K562 (cell line): ENCODE results near the gene PKD1L1. TPM values are rescaled to one million over a fixed set of nuclear protein-coding genes. Genes with fewer than 3 reads are reported as not detected.

Experiments
- ATAC-seq: fragments of 200-7000 bp; cut with Tn5 transposase; 3 replicates; pipeline ENCODE4 v1.9.1; 2020; ENCODE audit warnings: moderate library complexity
- BruUV-seq: library from RNA; stranded (reverse); fragments of 400-500 nt; replicated peaks from 2 replicates; lab custom pipeline; 2021; lab: Mats Ljungman, UMichigan
- CTCF ChIA-PET: fragments of 300-600 bp; formaldehyde crosslinking; extraction: SDS; loops from one replicate; lab custom pipeline; 2021; ENCODE audit warnings: low intra/inter-chr PET ratio; lab: Yijun Ruan, JAX
- POLR2A ChIA-PET: fragments of 300-600, 350-650 bp; sonication (Branson Sonifier 250); formaldehyde crosslinking; extraction: SDS; loops from one replicate; lab custom pipeline; 2021; ENCODE audit warnings: antibody characterized with exemption, inconsistent platforms; lab: Yijun Ruan, JAX
- DNase-seq, 4 experiments: peaks; one replicate each; pipeline versions ENCODE4 v3.0.0 to v3.0.0-alpha.2; 2011 to 2018; ENCODE audit warnings: low spot score in 3 of 4, mixed read lengths in 3 of 4; ENCODE audit errors: extremely low read depth in 1 of 4
- FAIRE-seq: peaks from 2 replicates; lab custom pipeline; 2011; peaks lifted over from hg19 to GRCh38; lab: Jason Lieb, UNC
- H2AFZ ChIP-seq: 2 replicates; pipeline ENCODE4 v1.6.0; 2011; ENCODE audit warnings: low read depth, low read length, control low read depth, inconsistent platforms
- H3K27ac ChIP-seq: fragments of 200-600 bp; 3 replicates; pipeline ENCODE4 v1.8.0; 2011; ENCODE audit warnings: low read depth, mild to moderate bottlenecking, control low read depth, inconsistent platforms, low read length, moderate library complexity, mixed read lengths; ENCODE audit errors: extremely low read depth
- H3K27me3 ChIP-seq, 2 experiments: fragments of 300-600 bp in 1 of 2; 2 replicates in 1 of 2; 3 replicates in 1 of 2; pipeline versions ENCODE4 v1.6.0 to v1.8.0; 2011; ENCODE audit warnings: inconsistent platforms in 2 of 2, low read length in 2 of 2, mild to moderate bottlenecking in 1 of 2, mixed read lengths in 1 of 2, moderate library complexity in 1 of 2; ENCODE audit not compliant: control insufficient read depth in 2 of 2, insufficient read depth in 2 of 2
- H3K36me3 ChIP-seq: fragments of 300-600 bp; 3 replicates; pipeline ENCODE4 v1.8.0; 2011; ENCODE audit warnings: mild to moderate bottlenecking, low read length, inconsistent platforms; ENCODE audit not compliant: control insufficient read depth, insufficient read depth
- H3K4me1 ChIP-seq, 2 experiments: fragments of 200-600 bp in 1 of 2; replicated peaks in 1 of 2; 2 replicates in 1 of 2; 3 replicates in 1 of 2; pipeline versions ENCODE4 v1.5.1 to v1.8.0; 2011; ENCODE audit warnings: inconsistent platforms in 2 of 2, low read length in 2 of 2, mild to moderate bottlenecking in 1 of 2, mixed read lengths in 1 of 2, moderate library complexity in 1 of 2; ENCODE audit not compliant: control insufficient read depth in 2 of 2, insufficient read depth in 2 of 2
- H3K4me2 ChIP-seq: 2 replicates; pipeline ENCODE4 v1.6.1; 2011; ENCODE audit warnings: low read length, control low read depth, inconsistent platforms, mixed read lengths; ENCODE audit not compliant: insufficient read depth
- H3K4me3 ChIP-seq: fragments of 200-600 bp; sonication (generic), shearing (Covaris generic); 2 replicates; pipeline ENCODE4 v1.5.1; 2016; ENCODE audit warnings: control low read depth, inconsistent platforms
- H3K79me2 ChIP-seq: fragments of 200-600 bp; 3 replicates; pipeline ENCODE4 v1.8.0; 2011; ENCODE audit warnings: low read length, inconsistent platforms; ENCODE audit not compliant: control insufficient read depth, insufficient read depth
- H3K9ac ChIP-seq, 2 experiments: 2 replicates each; pipeline versions ENCODE4 v1.6.0 to v1.6.1; 2011; ENCODE audit warnings: low read depth in 2 of 2, low read length in 2 of 2, control low read depth in 1 of 2, inconsistent platforms in 1 of 2, mild to moderate bottlenecking in 1 of 2, mixed read lengths in 1 of 2; ENCODE audit not compliant: insufficient read depth in 1 of 2
- H3K9me1 ChIP-seq: one replicate; pipeline ENCODE4 v1.6.0; 2011; ENCODE audit warnings: inconsistent platforms, mild to moderate bottlenecking, low read length, moderate library complexity; ENCODE audit not compliant: control insufficient read depth, insufficient read depth
- H3K9me3 ChIP-seq: replicated peaks from 2 replicates; pipeline ENCODE4 v1.5.1; 2011; ENCODE audit warnings: low read depth, low read length, inconsistent platforms; ENCODE audit not compliant: control insufficient read depth, insufficient read depth
- H4K20me1 ChIP-seq: replicated peaks from 2 replicates; pipeline ENCODE4 v1.6.1; 2011; ENCODE audit warnings: low read length, inconsistent platforms, mixed read lengths; ENCODE audit not compliant: control insufficient read depth, insufficient read depth
- CHD7 ChIP-seq: fragments of 200-600 bp; sonication (generic); IDR thresholded peaks from one replicate; pipeline ENCODE4 v1.6.1; 2012; ENCODE audit warnings: mild to moderate bottlenecking, low read depth, low read length, inconsistent platforms
- DMBX1 ChIP-seq: fragments of 250-450 bp; sonication (Bioruptor Pico); IDR thresholded peaks from 2 replicates; pipeline ENCODE4 v1.8.0; 2022; ENCODE audit warnings: inconsistent platforms, mild to moderate bottlenecking, moderate library complexity, borderline replicate concordance
- FOXA3 ChIP-seq, 2 experiments: fragments of 450-650 bp in 1 of 2; sonication (generic) in 1 of 2; formaldehyde crosslinking; IDR thresholded peaks in 1 of 2; conservative IDR thresholded peaks in 1 of 2; 2 replicates each; pipeline versions ENCODE4 v1.4.0 to v1.8.0; 2020 to 2022; ENCODE audit warnings: mild to moderate bottlenecking in 2 of 2, missing genetic modification reagents in 1 of 2
- HNRNPLL ChIP-seq: fragments of 200-400 bp; formaldehyde crosslinking; IDR thresholded peaks from 2 replicates; pipeline ENCODE4 v1.6.1; 2017; ENCODE audit warnings: low read length, low read depth, mild to moderate bottlenecking; ENCODE audit not compliant: poor library complexity, severe bottlenecking
- PHB2 ChIP-seq: fragments of 450-650 bp; IDR thresholded peaks from 2 replicates; pipeline ENCODE4 v1.6.1; 2017; ENCODE audit warnings: low read depth
- POLR2G ChIP-seq: fragments of 200-400 bp; formaldehyde crosslinking; IDR thresholded peaks from 2 replicates; pipeline ENCODE4 v1.6.1; 2017; ENCODE audit warnings: low read depth, mild to moderate bottlenecking, antibody characterized with exemption, low read length, moderate library complexity
- RBM25 ChIP-seq: fragments of 200-400 bp; formaldehyde crosslinking; IDR thresholded peaks from 2 replicates; pipeline ENCODE4 v1.6.1; 2018; ENCODE audit warnings: low read length, low read depth, moderate library complexity; ENCODE audit not compliant: severe bottlenecking
- SMARCA5 ChIP-seq: fragments of 450-650 bp; IDR thresholded peaks from 2 replicates; pipeline ENCODE4 v1.6.1; 2016
- XRCC4 ChIP-seq: IDR thresholded peaks from one replicate; pipeline ENCODE4 v1.6.1; 2011; ENCODE audit not compliant: insufficient read depth, insufficient read length; ENCODE audit errors: extremely low read depth
- ZKSCAN3 ChIP-seq: fragments of 250-450 bp; sonication (Bioruptor Pico); IDR thresholded peaks from 2 replicates; pipeline ENCODE4 v1.4.0; 2020
- ZNF395 ChIP-seq: fragments of 200-800 bp; sonication (Bioruptor generic); IDR thresholded peaks from 2 replicates; pipeline ENCODE4 v1.6.1; 2017; ENCODE audit warnings: missing genetic modification characterization, missing compliant biosample characterization
- WGBS: fragments of 100-300 bp; shearing (Covaris generic); methylation state at CpG from one replicate; pipeline ENCODE4 v1.1.6; 2016; ENCODE audit warnings: low coverage, mixed read lengths; ENCODE audit not compliant: insufficient coverage; ENCODE audit errors: missing lambda C conversion rate; 5-methylcytosine and 5-hydroxymethylcytosine counted together
- in situ Hi-C: fragments of 300-500 bp; cut with MboI; formaldehyde crosslinking; loops from 4 replicates; pipeline ENCODE4 v1.15.0; 2018; ENCODE audit warnings: inconsistent platforms, mixed read lengths
- intact Hi-C: fragments of 100-400 bp; cut with micrococcal nuclease; formaldehyde crosslinking; loops from 2 replicates; pipeline ENCODE4 v1.14.2; 2022
- polyA plus RNA-seq, 8 experiments: library from polyadenylated mRNA; depleted of rRNA in 4 of 8; stranded (reverse) in 5 of 8; unstranded in 3 of 8; fragments of >200 nt; fragmentation: Nextera tagmentation in 2 of 8; fragmentation: Illumina TruSeq in 1 of 8; extraction: Ambion mirVana in 2 of 8; extraction: Trizol in 1 of 8; gene quantifications; 2 replicates each; pipeline versions ENCODE4 v1.2.1 to v1.2.3, GENCODE V29; 2011 to 2014; ENCODE audit warnings: inconsistent platforms in 1 of 8, missing spikeins in 1 of 8
- total RNA-seq, 7 experiments: library from RNA; depleted of rRNA in 6 of 7; stranded (reverse); fragments of >200 nt in 6 of 7; fragmentation: Illumina TruSeq in 2 of 7; extraction: Trizol in 2 of 7; gene quantifications; 2 replicates each; pipeline versions ENCODE4 v1.2.1 to v1.2.3, GENCODE V29; 2011 to 2021; ENCODE audit warnings: low replicate concordance in 1 of 7

The PKD1L1 gene
- total and polyA plus RNA-seq, 9 of the 15 experiments (the other 6 are each of a cell fraction or from before 2014, with no cell fraction given), result 0.01 to 0.02 TPM; not detected in 7

- in situ Hi-C loops (no loop called here), intact Hi-C loops (no loop called here)
- Histone ChIP-seq H3K27ac (no peak overlapping the region), H2AFZ (no peak overlapping the region), H3K9me3 (no peaks in the 10 kb centered on the region), H3K4me2 (no peak overlapping the region), H4K20me1 (no peaks in the 10 kb centered on the region; the same call in 1 of the 2 replicates), H3K36me3 (no peaks in the 10 kb centered on the region), H3K79me2 (no peaks in the 10 kb centered on the region), H3K9me1 (no peaks in the 10 kb centered on the region), H3K4me3 (no peak overlapping the region), H3K9ac (no peak overlapping the region; a peak in 1 of 4 replicates), H3K4me1 (no peaks in the 10 kb centered on the region), H3K27me3 (peaks cover 3 to 63% of the 10 kb centered on the region in 2 experiments; a peak in 2 of 5 replicates)
- FAIRE-seq (no peak), DNase-seq (no peak), ATAC-seq (no peak)
- 1% methylated on average over 7 of the region's 7 CpGs for WGBS
- no TSS peak for BruUV-seq
- ChIA-PET POLR2A (no interaction called here), CTCF (no interaction called here)
- TF ChIP-seq ZNF395 (CRISPR knock-in tag), result no peak
- TF ChIP-seq FOXA3 (CRISPR knock-in tag; conservative IDR thresholded peaks at IDR 0.05 in 1 of 2, IDR thresholded peaks at IDR 0.05 in 1 of 2), result no peak
- TF ChIP-seq HNRNPLL, result no peak
- TF ChIP-seq PHB2, result no peak
- no peak for TF ChIP-seq XRCC4
- no peak for TF ChIP-seq ZKSCAN3 (CRISPR knock-in tag)
- no peak for TF ChIP-seq POLR2G
- TF ChIP-seq CHD7, result no peak
- TF ChIP-seq RBM25, result no peak
- TF ChIP-seq DMBX1 (CRISPR knock-in tag), result no peak
- no peak for TF ChIP-seq SMARCA5
These were observed 58.5 kb downstream of the PKD1L1 start for GRCh38 chr7:47889723-47890122.
